GM19043 (cell line): ENCODE results near the gene ELFN1.

Source experiments
- ATAC-seq: cut with Tn5 transposase; IDR thresholded peaks from one replicate; pipeline ENCODE4 v1.9.1; 2021; ENCODE audit warnings: low read depth; ENCODE audit not compliant: unreplicated experiment

ELFN1 gene

DNA sequence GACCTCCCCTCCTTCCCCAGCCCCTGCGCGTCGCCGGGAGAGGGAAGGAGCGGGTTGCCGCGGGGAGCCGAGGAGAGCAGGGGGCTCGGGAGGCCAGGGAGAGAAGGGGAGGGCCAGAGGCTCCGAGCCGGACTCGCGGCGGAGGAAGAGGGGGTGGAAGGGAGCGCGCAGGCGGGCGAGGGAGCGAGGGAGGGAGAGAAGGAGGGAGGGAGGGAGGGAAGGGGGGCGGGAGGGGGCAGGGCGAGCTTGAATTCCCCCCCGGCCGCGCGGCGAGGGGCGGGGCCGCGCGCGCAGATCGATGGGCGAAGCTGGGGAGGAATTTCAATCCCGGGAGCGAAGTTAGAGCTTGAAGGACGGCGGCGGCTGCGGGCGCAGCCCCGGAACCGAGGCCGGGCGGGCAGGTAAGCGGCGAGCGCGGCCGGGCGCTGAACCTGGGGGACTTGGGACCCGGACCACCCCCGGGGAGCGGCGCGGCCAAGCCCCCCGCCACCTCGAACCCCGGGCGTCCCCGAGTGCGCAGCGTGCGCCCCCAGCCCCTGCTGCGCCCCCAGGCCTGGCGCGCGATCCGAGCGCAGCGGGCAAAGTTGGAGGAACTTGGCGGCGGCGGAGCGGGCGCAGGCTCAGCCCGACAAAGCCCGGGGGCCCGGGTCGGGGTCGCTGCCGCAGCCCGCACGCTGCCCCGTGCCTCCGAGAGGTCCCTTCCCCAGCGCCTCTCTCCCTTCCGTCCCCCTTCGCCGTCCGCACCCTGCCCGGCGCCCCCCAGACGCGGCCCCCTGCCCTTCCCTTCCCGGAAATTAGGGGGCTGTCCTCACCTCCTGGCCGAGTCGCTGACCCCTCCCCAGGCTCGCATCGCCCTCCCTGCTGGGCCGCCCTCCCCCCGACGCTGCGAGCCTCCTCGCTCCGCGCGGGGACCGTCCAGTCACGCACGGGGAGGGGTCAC, at the start of gene ELFN1:
Gene ELFN1 (plus strand): TSS at position 324 of the 940 bp plus-strand sequence. CDS start 74,320 bp downstream, outside the sequence.
- no peak for ATAC-seq

DNA sequence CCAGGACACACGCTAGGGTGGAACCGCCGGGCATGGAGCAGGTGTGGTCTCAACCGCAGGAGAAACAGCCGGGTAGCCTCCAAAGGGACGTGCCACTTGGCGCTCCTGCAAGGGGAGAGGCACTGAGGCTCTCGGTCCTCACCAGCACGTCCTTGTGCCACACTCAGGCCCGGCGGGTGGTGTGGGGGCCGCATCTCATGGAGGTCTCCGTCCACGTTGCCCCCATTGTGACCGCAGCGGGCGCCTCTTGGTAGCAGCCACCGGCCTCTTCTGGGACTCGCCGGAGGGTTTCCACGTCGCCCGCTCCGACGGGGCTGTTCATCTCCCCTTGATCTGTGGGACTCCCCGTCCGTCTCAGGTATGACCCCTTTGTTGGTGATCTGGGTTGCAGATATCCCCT, 49.2 kb upstream of the ELFN1 start:
- no peak for ATAC-seq

GRCh38 chr7:1621718-1622117, 48.4 kb upstream of the ELFN1 start:
- ATAC-seq: no peak

DNA sequence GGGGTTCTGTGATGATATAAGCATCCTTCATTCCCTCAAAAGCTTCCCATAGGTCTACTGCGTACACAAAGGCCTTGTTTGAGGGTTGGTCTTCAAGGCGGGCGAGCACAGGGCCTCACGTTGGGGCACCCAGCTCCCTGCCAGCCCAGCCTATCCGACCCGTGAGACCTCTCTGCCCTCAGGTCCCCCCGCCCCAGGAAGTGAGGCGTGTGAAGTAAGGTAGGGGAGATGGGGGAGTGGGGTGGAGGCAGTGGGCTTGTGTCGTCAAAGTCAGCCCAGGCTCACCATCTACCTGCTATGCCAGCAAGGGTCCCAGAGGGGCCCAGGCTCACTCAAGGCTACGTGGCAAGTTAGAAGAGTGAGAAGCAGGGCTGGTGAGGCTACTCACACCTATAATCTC, 47.6 kb upstream of the ELFN1 start:
- no peak for ATAC-seq

GRCh38 chr7:1623810-1624209, 46.3 kb upstream of the ELFN1 start:
- no peak for ATAC-seq

- no peak for ATAC-seq
Observed at GRCh38 chr7:1624999-1625927, 44.8 kb upstream of the ELFN1 start.

- ATAC-seq: no peak
Observed at GRCh38 chr7:1626769-1627168, 43.3 kb upstream of the ELFN1 start.

GRCh38 chr7:1630700-1631336, 39.3 kb upstream of the ELFN1 start:
- no peak for ATAC-seq

DNA sequence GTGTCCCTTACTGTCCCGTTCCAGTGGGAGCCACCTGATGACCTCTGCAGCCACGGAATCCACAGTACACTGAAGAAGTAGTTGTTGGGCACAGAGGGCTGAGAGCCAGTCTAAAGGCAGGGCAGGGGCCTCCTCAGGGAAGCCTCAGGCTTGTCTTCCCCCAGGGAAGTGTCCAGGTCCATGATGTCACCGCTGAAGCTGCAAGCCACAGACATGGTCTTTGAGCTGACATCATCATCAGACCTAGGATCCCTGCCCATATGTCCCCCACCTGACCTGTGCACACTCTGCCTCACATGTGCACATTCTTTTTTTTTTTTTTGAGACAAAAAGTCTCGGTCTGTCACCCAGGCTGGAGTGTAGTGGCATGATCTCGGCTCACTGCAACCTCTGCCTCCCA, 38.4 kb upstream of the ELFN1 start:
- ATAC-seq: no peak

DNA sequence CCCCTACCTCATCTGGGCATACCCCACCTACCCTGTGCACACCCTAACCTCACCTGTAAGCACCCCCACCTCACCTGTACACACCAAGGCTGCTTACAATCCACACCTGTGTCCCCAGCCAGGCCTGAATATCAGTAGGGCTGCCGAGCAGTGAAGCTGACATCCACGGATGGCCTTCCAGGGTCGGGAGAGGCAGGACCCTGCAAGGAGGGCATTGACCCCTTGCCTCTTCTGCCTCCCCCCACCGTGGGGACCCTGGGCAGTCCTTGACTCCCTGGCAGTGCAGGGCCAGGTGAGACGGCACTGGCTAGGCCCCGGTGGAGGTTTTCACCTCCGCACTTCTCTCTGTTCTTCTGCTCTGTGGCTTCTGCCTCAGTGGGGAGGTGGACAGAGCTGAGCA, 37.6 kb upstream of the ELFN1 start:
- ATAC-seq: no peak

DNA sequence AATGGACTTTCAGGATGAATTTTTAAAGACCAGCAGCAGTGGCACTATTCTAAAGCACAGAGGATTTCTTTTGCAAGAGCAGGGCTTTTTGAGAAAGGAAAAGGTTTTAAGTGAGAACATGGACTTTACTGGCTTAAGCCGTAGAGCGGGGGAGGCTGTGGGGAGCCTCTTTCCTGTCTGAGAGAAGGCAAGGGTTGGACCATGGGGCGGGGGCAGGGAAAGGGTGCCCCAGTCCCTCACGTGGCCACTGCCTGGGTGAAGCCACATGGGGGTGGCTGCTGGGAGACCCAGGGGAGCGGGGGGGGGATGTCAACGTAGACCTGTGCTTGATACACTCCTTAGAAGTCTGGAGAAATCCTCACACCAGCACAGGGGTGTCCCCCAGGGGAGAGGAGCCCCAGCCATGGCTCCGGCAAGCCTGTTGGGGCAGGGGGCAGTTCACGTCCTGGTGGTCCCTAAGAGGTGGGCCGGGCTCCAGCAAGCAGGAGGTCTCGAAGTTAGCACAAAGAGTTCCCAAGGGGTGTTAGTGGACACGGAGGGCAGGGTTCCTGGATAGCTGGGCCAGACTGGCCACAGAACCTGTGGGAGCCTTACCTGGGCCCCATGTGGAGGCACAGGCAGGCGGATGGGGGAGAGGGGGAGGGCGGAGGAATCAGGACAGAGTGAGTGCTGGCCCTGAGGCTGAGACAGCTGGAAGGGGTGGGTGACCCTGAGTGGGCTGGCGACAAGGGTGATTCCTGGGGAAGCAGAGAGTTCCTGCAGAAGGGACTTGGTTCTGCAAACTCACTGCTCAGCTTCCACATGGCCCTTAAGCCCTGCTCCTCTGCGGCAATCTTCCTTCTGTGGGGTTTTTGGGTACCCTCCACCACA, 36.9 kb upstream of the ELFN1 start:
- ATAC-seq: no peak

GRCh38 chr7:1635401-1635800, 34.7 kb upstream of the ELFN1 start:
- no peak for ATAC-seq

DNA sequence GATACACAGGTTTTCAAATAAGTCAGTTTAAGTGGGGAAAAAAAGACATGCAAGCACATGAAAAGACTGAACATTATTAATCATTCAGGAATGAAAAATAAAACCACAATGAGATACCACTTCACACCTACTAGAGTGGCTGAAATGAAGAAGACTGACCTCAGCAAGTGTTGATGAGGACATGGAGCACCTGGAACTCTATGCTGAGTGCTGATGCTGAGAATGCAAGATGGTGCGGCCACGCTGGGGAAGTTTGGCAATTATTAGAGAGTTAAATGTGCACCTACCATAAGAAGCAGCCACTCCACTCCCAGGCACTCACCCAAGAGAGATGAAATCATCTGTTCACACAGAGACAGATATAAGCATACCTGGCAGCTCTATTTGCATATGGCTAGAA, 32.9 kb upstream of the ELFN1 start:
- ATAC-seq: no peak

GRCh38 chr7:1638215-1638661, 31.8 kb upstream of the ELFN1 start:
- no peak for ATAC-seq

- ATAC-seq: no peak
Observed at GRCh38 chr7:1639071-1639470, 31.0 kb upstream of the ELFN1 start.

DNA sequence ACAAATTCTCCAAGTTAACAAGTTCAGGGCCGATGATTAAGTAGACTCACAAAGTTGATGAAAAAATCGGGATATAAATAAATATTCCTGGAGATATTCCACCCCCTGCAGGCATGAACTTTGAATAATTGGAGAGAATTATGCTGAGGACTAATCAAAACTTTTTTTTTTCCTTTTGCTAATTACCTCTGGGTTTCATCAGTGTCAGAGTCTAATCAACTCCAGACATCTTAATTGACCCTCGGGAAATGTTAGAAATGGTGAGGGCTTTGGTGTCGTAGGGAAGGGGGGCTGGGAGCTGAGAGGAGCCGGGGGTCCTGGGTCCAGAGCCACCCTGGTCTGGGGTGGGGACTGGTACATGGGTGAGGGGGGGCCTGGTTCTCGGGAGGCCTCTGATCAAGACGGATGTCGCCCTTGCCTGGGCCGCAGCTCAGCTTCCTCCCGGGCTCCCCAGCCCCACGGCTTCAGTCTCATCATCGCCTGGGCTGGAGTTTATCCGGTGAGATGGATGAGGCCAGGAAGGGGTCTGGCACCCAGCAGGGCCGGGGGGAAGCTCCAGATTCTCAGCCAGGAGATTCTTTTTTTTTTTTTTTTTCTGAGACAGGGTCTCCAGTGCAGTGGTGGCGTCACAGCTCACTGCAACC, 30.4 kb upstream of the ELFN1 start:
- no peak for ATAC-seq

DNA sequence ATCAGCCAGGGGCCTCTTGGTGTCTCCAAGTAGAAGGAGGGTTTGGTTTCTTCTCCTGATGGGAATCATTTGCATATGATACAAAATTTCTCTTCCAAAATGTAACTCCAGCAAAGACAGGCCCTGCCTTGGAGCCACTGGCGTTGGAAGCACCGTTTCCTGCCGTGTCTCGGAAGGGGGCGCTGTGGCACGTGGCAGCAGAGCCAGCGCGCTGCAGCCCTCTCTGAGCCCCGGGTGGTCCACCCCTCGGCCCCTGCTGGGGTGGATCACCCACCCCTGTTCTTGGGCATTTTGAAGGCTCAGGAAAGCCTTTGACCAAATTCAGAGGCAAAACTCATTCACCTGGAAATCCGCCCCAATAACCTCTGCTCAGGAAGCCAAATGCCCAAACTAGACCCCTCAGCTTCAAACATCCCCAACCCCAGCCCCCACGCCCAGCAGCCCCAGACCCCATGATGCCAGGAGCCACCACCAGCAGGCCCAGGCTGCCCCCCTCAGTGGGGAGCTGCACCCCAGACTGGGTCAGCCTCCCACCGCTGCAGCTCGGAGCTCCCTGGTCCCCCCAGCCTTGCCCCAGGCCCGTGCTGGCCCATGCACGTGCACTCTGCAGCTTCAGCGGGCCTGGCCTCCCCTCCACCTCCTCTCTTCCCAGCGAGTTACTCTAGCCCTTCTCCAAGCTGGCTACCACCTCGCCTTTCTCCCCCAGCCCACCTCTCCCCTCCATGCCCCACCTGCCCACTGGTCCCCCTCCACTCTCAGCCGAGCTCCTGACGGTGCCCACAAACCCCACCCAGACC, 29.5 kb upstream of the ELFN1 start:
- no peak for ATAC-seq

DNA sequence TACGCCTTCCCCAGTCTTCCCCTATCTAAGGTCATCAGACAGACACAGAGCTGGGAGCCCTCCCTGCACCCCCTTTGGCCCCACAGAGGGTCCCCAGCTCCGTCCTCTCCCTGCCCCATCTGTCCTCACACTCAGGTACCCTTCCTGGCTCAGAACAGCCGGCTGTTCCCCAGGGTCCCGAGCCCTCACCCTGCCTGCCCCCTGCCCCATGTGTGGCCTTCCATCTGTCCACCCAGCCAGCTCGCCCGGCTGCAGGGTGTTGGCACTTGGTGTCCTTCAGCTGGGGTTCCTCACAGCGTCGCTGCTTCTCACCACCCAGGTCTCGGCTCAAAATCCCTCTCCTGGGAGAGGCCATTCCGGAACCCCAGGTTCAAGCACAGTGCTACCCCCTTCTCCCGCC, 28.9 kb upstream of the ELFN1 start:
- ATAC-seq: no peak
